SK-N-SH (cell line): Measurements from ENCODE around the gene CCDC154. TPM values are rescaled to one million over a fixed set of nuclear protein-coding genes. Genes with fewer than 3 reads are reported as not detected.

Experiments
- CTCF ChIA-PET: fragments of 300-600, 350-600 bp; formaldehyde crosslinking; extraction: SDS; loops from one replicate; lab custom pipeline; 2021; lab: Yijun Ruan, JAX
- POLR2A ChIA-PET: fragments of 350-600 bp; sonication (Branson Sonifier 250); formaldehyde crosslinking; extraction: SDS; loops from one replicate; lab custom pipeline; 2020; ENCODE audit warnings: antibody characterized with exemption, inconsistent platforms; lab: Yijun Ruan, JAX
- DNase-seq: peaks from one replicate; pipeline ENCODE4 v3.0.0; 2012
- H2AFZ ChIP-seq: fragments of 200-600 bp; sonication (generic); 2 replicates; pipeline ENCODE4 v1.8.1; 2016; ENCODE audit warnings: antibody characterized with exemption, mild to moderate bottlenecking, low read depth
- H3F3A ChIP-seq: fragments of 200-600 bp; sonication (generic); replicated peaks from 2 replicates; pipeline ENCODE3; 2016; ENCODE audit warnings: antibody characterized with exemption, mild to moderate bottlenecking; ENCODE audit not compliant: insufficient read depth
- H3K27ac ChIP-seq, 2 experiments: fragments of 200-500 bp in 1 of 2; fragments of 200-600 bp in 1 of 2; sonication (Bioruptor generic) in 1 of 2; sonication (generic), shearing (Covaris generic) in 1 of 2; 2 replicates each; pipeline versions ENCODE4 v1.5.1 to v1.6.1; 2014 to 2016; ENCODE audit warnings: low read depth in 2 of 2, inconsistent platforms in 1 of 2, low read length in 1 of 2, mild to moderate bottlenecking in 1 of 2, mixed read lengths in 1 of 2
- H3K27me3 ChIP-seq: fragments of 200-600 bp; sonication (generic), shearing (Covaris generic); 2 replicates; pipeline ENCODE4 v1.6.1; 2016; ENCODE audit warnings: mixed run types; ENCODE audit not compliant: insufficient read depth
- H3K36me3 ChIP-seq, 2 experiments: fragments of 200-500 bp in 1 of 2; fragments of 200-600 bp in 1 of 2; sonication (Bioruptor generic) in 1 of 2; sonication (generic) in 1 of 2; replicated peaks in 1 of 2; 2 replicates each; pipeline versions ENCODE3 to v1.5.1; 2014 to 2016; ENCODE audit warnings: low read length in 1 of 2, mild to moderate bottlenecking in 1 of 2; ENCODE audit not compliant: insufficient read depth in 2 of 2, control insufficient read depth in 1 of 2
- H3K4me1 ChIP-seq, 2 experiments: fragments of 200-500 bp in 1 of 2; fragments of 200-600 bp in 1 of 2; sonication (Bioruptor generic) in 1 of 2; sonication (generic), shearing (Covaris generic) in 1 of 2; 2 replicates each; pipeline versions ENCODE4 v1.5.1 to v1.6.1; 2014 to 2016; ENCODE audit warnings: low read depth in 1 of 2, low read length in 1 of 2, mixed run types in 1 of 2; ENCODE audit not compliant: insufficient read depth in 2 of 2, control insufficient read depth in 1 of 2
- H3K4me2 ChIP-seq: fragments of 200-600 bp; sonication (generic), shearing (Covaris generic); 2 replicates; pipeline ENCODE4 v1.6.1; 2017; ENCODE audit warnings: mixed run types
- H3K4me3 ChIP-seq, 2 experiments: fragments of 200-500 bp in 1 of 2; fragments of 200-600 bp in 1 of 2; sonication (Bioruptor generic) in 1 of 2; sonication (generic), shearing (Covaris generic) in 1 of 2; 2 replicates each; pipeline versions ENCODE4 v1.5.1 to v1.8.1; 2014 to 2016; ENCODE audit warnings: low read depth in 2 of 2, inconsistent platforms in 1 of 2, low read length in 1 of 2, mild to moderate bottlenecking in 1 of 2, mixed read lengths in 1 of 2, moderate library complexity in 1 of 2
- H3K79me2 ChIP-seq: fragments of 200-600 bp; sonication (generic); 2 replicates; pipeline ENCODE4 v1.8.1; 2017; ENCODE audit warnings: mild to moderate bottlenecking; ENCODE audit not compliant: insufficient read depth
- H3K9ac ChIP-seq: fragments of 200-600 bp; sonication (generic); 2 replicates; pipeline ENCODE4 v1.6.1; 2017; ENCODE audit warnings: mixed run types
- H3K9me2 ChIP-seq: fragments of 200-600 bp; sonication (generic); 2 replicates; pipeline ENCODE4 v1.6.1; 2017; ENCODE audit warnings: mixed run types
- H3K9me3 ChIP-seq: fragments of 200-600 bp; sonication (generic); 2 replicates; pipeline ENCODE4 v1.6.1; 2017; ENCODE audit warnings: mixed run types, mild to moderate bottlenecking, moderate library complexity
- H4K20me1 ChIP-seq: fragments of 200-600 bp; sonication (generic); 2 replicates; pipeline ENCODE4 v1.6.1; 2017; ENCODE audit warnings: mild to moderate bottlenecking, mixed run types; ENCODE audit not compliant: insufficient read depth
- CHD2 ChIP-seq: fragments of 150-350 bp; IDR thresholded peaks from 2 replicates; pipeline ENCODE4 v1.6.1; 2018; ENCODE audit warnings: low read length; ENCODE audit not compliant: partially characterized antibody
- CTCF ChIP-seq: fragments of 200-600 bp; sonication (generic); IDR thresholded peaks from 2 replicates; pipeline ENCODE4 v1.6.1; 2017; ENCODE audit warnings: antibody characterized with exemption, mild to moderate bottlenecking, moderate library complexity
- ELF1 ChIP-seq: IDR thresholded peaks from 2 replicates; pipeline ENCODE4 v1.4.0; 2012
- EZH2phosphoT487 ChIP-seq: fragments of 200-600 bp; sonication (generic); IDR thresholded peaks from 2 replicates; pipeline ENCODE4 v1.6.1; 2017; ENCODE audit warnings: low read depth, mixed run types, mild to moderate bottlenecking, antibody characterized with exemption, moderate library complexity, borderline replicate concordance
- FOXM1 ChIP-seq: IDR thresholded peaks from 2 replicates; pipeline ENCODE4 v1.4.0; 2012; ENCODE audit warnings: low read depth, mild to moderate bottlenecking
- GABPA ChIP-seq: IDR thresholded peaks from 2 replicates; pipeline ENCODE4 v1.4.0; 2012; ENCODE audit warnings: low read depth, mild to moderate bottlenecking
- IRF3 ChIP-seq: fragments of 150-350 bp; IDR thresholded peaks from 2 replicates; pipeline ENCODE4 v1.6.1; 2016; ENCODE audit warnings: mild to moderate bottlenecking, low read depth, low read length
- MAX ChIP-seq: IDR thresholded peaks from 2 replicates; pipeline ENCODE4 v1.4.0; 2012; ENCODE audit warnings: low read depth
- MEF2A ChIP-seq: IDR thresholded peaks from 2 replicates; pipeline ENCODE4 v1.4.0; 2012; ENCODE audit warnings: low read depth, borderline replicate concordance
- NRF1 ChIP-seq: IDR thresholded peaks from 2 replicates; pipeline ENCODE4 v1.6.1; 2012; ENCODE audit warnings: low read depth, mild to moderate bottlenecking, low read length
- POLR2AphosphoS5 ChIP-seq: IDR thresholded peaks from 2 replicates; pipeline ENCODE4 v1.6.1; 2012; ENCODE audit warnings: low read depth, low read length
- RAD21 ChIP-seq: IDR thresholded peaks from 2 replicates; pipeline ENCODE4 v1.6.1; 2012; ENCODE audit warnings: mild to moderate bottlenecking, low read length
- RCOR1 ChIP-seq: fragments of 150-350 bp; IDR thresholded peaks from 2 replicates; pipeline ENCODE4 v1.6.1; 2017; ENCODE audit warnings: antibody characterized with exemption, low read length
- RFX5 ChIP-seq: IDR thresholded peaks from 2 replicates; pipeline ENCODE4 v1.6.1; 2012; ENCODE audit warnings: mild to moderate bottlenecking, improper control_type of control experiment, low read length
- RXRA ChIP-seq: IDR thresholded peaks from 2 replicates; pipeline ENCODE4 v1.4.0; 2012; ENCODE audit warnings: low read depth, mild to moderate bottlenecking, borderline replicate concordance
- SMC3 ChIP-seq: IDR thresholded peaks from 2 replicates; pipeline ENCODE4 v1.6.1; 2012; ENCODE audit warnings: low read depth, low read length, improper control_type of control experiment
- TAF1 ChIP-seq: IDR thresholded peaks from 2 replicates; pipeline ENCODE4 v1.6.1; 2012; ENCODE audit warnings: low read depth, mild to moderate bottlenecking, low read length, moderate library complexity, borderline replicate concordance
- TCF12 ChIP-seq: IDR thresholded peaks from 2 replicates; pipeline ENCODE4 v1.4.0; 2012
- TEAD4 ChIP-seq: IDR thresholded peaks from 2 replicates; pipeline ENCODE4 v1.4.0; 2012; ENCODE audit warnings: mild to moderate bottlenecking, borderline replicate concordance; ENCODE audit not compliant: insufficient read depth
- USF1 ChIP-seq: IDR thresholded peaks from 2 replicates; pipeline ENCODE4 v1.4.0; 2012; ENCODE audit warnings: low read depth, borderline replicate concordance
- WGBS: methylation state at CpG from one replicate; pipeline ENCODE4 v1.1.6; 2017; ENCODE audit warnings: low lambda C conversion rate; 5-methylcytosine and 5-hydroxymethylcytosine counted together
- polyA plus RNA-seq, 3 experiments: library from polyadenylated mRNA; depleted of rRNA; stranded (reverse); fragments of >200 nt; gene quantifications; 2 replicates each; pipeline ENCODE4 v1.2.3, GENCODE V29; 2012

The CCDC154 gene
- polyA plus RNA-seq, 1 of the 3 experiments (the other 2 are of a cell fraction) = 0.35 TPM

GRCh38 chr16:1435921-1436697 lies 8.2 kb downstream of the CCDC154 start:
- no peaks in the 10 kb centered on the region for H3F3A ChIP-seq
- DNase-seq = no peak
- H3K9me2 ChIP-seq = no peaks in the 10 kb centered on the region
- H2AFZ ChIP-seq = no peak overlapping the region
- TF ChIP-seq MEF2A (no peak), TAF1 (no peak), EZH2phosphoT487 (no peak), FOXM1 (no peak), SMC3 (no peak), TEAD4 (no peak), CHD2 (no peak), IRF3 (no peak), RFX5 (no peak), RXRA (no peak)
- TF ChIP-seq, all 33 proteins: peak for 0
- Histone ChIP-seq H3K27ac (no peak overlapping the region), H3K36me3 (no peaks in the 10 kb centered on the region), H3K4me3 (no peak overlapping the region), H3K4me2 (no peak overlapping the region), H3K27me3 (no peaks in the 10 kb centered on the region), H3K4me1 (peaks cover 0 to 1% of the 10 kb centered on the region in 2 experiments; a peak in 1 of 4 replicates), H3K79me2 (no peaks in the 10 kb centered on the region), H3K9ac (no peak overlapping the region), H3K9me3 (no peaks in the 10 kb centered on the region), H4K20me1 (no peaks in the 10 kb centered on the region)
- ChIA-PET CTCF (interaction anchor here (1.0 kb wide), 1 partner anchor 724 kb away, joined by 3 read pairs; no protein-coding TSS in a partner anchor), POLR2A (no interaction called here)
- 87% methylated on average over 20 of the region's 32 CpGs for WGBS

GRCh38 chr16:1434644-1435592 lies 9.4 kb downstream of the CCDC154 start:
- ChIA-PET POLR2A (no interaction called here), CTCF (interaction anchor here (1.0 kb wide), 1 partner anchor 723 kb away, joined by 3 read pairs; no protein-coding TSS in a partner anchor)
- H3K4me3 ChIP-seq = no peak overlapping the region
- peaks cover 0 to 13% of the 10 kb centered on the region in 2 experiments; a peak in 1 of 4 replicates for H3K4me1 ChIP-seq
- no peak overlapping the region for H3K4me2 ChIP-seq
- H3K9me2 ChIP-seq = no peaks in the 10 kb centered on the region
- H2AFZ ChIP-seq = no peak overlapping the region
- no peaks in the 10 kb centered on the region for H3K79me2 ChIP-seq
- WGBS = 86% methylated on average over 20 of the region's 40 CpGs
- no peak overlapping the region for H3K9ac ChIP-seq
- H3F3A ChIP-seq = no peaks in the 10 kb centered on the region
- TF ChIP-seq CHD2 (no peak), NRF1 (no peak), POLR2AphosphoS5 (no peak), USF1 (no peak), RXRA (no peak), CTCF (no peak), TAF1 (no peak), MEF2A (no peak), ELF1 (no peak), MAX (no peak), RFX5 (no peak), GABPA (no peak), RAD21 (no peak), TCF12 (no peak), RCOR1 (no peak)
- H3K27ac ChIP-seq = no peak overlapping the region
- H3K9me3 ChIP-seq = no peaks in the 10 kb centered on the region
- no peak for DNase-seq
- H3K27me3 ChIP-seq = no peaks in the 10 kb centered on the region
- H3K36me3 ChIP-seq = no peaks in the 10 kb centered on the region
- H4K20me1 ChIP-seq = no peaks in the 10 kb centered on the region
